HepG2 (cell line): ENCODE results near the gene GPC3. TPM values are rescaled to one million over a fixed set of nuclear protein-coding genes. Genes with fewer than 3 reads are reported as not detected.

ENCODE experiments used
- ATM ChIP-seq: fragments of 450-650 bp; IDR thresholded peaks from 2 replicates; pipeline ENCODE4 v1.7.1; 2017; ENCODE audit warnings: mild to moderate bottlenecking, borderline replicate concordance
- ETV6 ChIP-seq: sonication (generic); formaldehyde crosslinking; conservative IDR thresholded peaks from 2 replicates; pipeline ENCODE4 v1.4.0; 2020; ENCODE audit warnings: missing genetic modification reagents
- FOXP4 ChIP-seq: sonication (generic); formaldehyde crosslinking; IDR thresholded peaks from 2 replicates; pipeline ENCODE4 v1.4.0; 2020; ENCODE audit warnings: missing genetic modification reagents
- HNF4A ChIP-seq: sonication (generic); formaldehyde crosslinking; IDR thresholded peaks from 2 replicates; pipeline ENCODE4 v1.4.0; 2020; ENCODE audit warnings: missing genetic modification reagents
- HNRNPK ChIP-seq: fragments of 200-400 bp; formaldehyde crosslinking; IDR thresholded peaks from 2 replicates; pipeline ENCODE4 v1.6.1; 2018; ENCODE audit warnings: low read length, low read depth, moderate library complexity, mild to moderate bottlenecking; ENCODE audit not compliant: poor library complexity, severe bottlenecking
- MED1 ChIP-seq: sonication (generic); formaldehyde crosslinking; IDR thresholded peaks from 2 replicates; pipeline ENCODE4 v1.4.0; 2020; ENCODE audit warnings: missing genetic modification reagents
- MED13 ChIP-seq: sonication (generic); formaldehyde crosslinking; IDR thresholded peaks from 2 replicates; pipeline ENCODE4 v1.5.0; 2020; ENCODE audit warnings: missing genetic modification reagents
- NCOA2 ChIP-seq: sonication (generic); formaldehyde crosslinking; IDR thresholded peaks from 2 replicates; pipeline ENCODE4 v1.8.0; 2022; ENCODE audit warnings: inconsistent platforms
- NR2C2 ChIP-seq: sonication (generic); formaldehyde crosslinking; IDR thresholded peaks from 2 replicates; pipeline ENCODE4 v1.4.0; 2020; ENCODE audit warnings: missing genetic modification reagents, mild to moderate bottlenecking, moderate library complexity, borderline replicate concordance
- NR2F2 ChIP-seq: IDR thresholded peaks from 2 replicates; pipeline ENCODE4 v1.6.1; 2012; ENCODE audit warnings: low read depth, inconsistent platforms, borderline replicate concordance
- ONECUT2 ChIP-seq: sonication (generic); formaldehyde crosslinking; IDR thresholded peaks from 2 replicates; pipeline ENCODE4 v1.4.0; 2020; ENCODE audit warnings: missing genetic modification reagents
- POLR2AphosphoS5 ChIP-seq: IDR thresholded peaks from 2 replicates; pipeline ENCODE4 v1.6.1; 2012; ENCODE audit warnings: low read depth, low read length
- SRY ChIP-seq: sonication (generic); formaldehyde crosslinking; IDR thresholded peaks from 2 replicates; pipeline ENCODE4 v1.8.0; 2022; ENCODE audit warnings: mild to moderate bottlenecking, missing genetic modification reagents
- SSRP1 ChIP-seq: IDR thresholded peaks from 2 replicates; pipeline ENCODE4 v1.6.1; 2016; ENCODE audit warnings: control low read depth
- TCF12 ChIP-seq, 2 experiments: fragments of 450-650 bp in 1 of 2; sonication (generic) in 1 of 2; formaldehyde crosslinking in 1 of 2; IDR thresholded peaks; 2 replicates each; pipeline versions ENCODE4 v1.6.1 to v1.8.0; 2017 to 2022; ENCODE audit warnings: antibody characterized with exemption in 1 of 2, mild to moderate bottlenecking in 1 of 2, missing genetic modification reagents in 1 of 2, moderate library complexity in 1 of 2
- TGIF2 ChIP-seq: IDR thresholded peaks from 2 replicates; pipeline ENCODE4 v1.6.1; 2016; ENCODE audit warnings: control low read depth, missing compliant biosample characterization
- TSC22D2 ChIP-seq: sonication (generic); formaldehyde crosslinking; IDR thresholded peaks from 2 replicates; pipeline ENCODE4 v1.5.1; 2020; ENCODE audit warnings: missing genetic modification reagents, mild to moderate bottlenecking, borderline replicate concordance
- ZBTB7A ChIP-seq: sonication (generic); formaldehyde crosslinking; IDR thresholded peaks from 2 replicates; pipeline ENCODE4 v1.8.0; 2022; ENCODE audit warnings: mild to moderate bottlenecking, missing genetic modification reagents
- ZNF18 ChIP-seq: sonication (generic); formaldehyde crosslinking; IDR thresholded peaks from 2 replicates; pipeline ENCODE4 v1.8.0; 2022; ENCODE audit warnings: mild to moderate bottlenecking, missing genetic modification reagents; ENCODE audit not compliant: insufficient replicate concordance
- ZNF512 ChIP-seq: sonication (generic); formaldehyde crosslinking; IDR thresholded peaks from 2 replicates; pipeline ENCODE4 v1.4.0; 2020; ENCODE audit warnings: mild to moderate bottlenecking, missing genetic modification reagents
- ZNF549 ChIP-seq: sonication (generic); formaldehyde crosslinking; IDR thresholded peaks from 2 replicates; pipeline ENCODE4 v1.5.0; 2020; ENCODE audit warnings: missing genetic modification reagents
- ZNF569 ChIP-seq: sonication (generic); formaldehyde crosslinking; IDR thresholded peaks from 2 replicates; pipeline ENCODE4 v1.5.0; 2020; ENCODE audit warnings: mild to moderate bottlenecking, missing genetic modification reagents, moderate library complexity, borderline replicate concordance
- polyA plus RNA-seq, 8 experiments: library from polyadenylated mRNA; depleted of rRNA in 3 of 8; stranded (reverse) in 7 of 8; unstranded in 1 of 8; fragments of >200 nt; fragmentation: Illumina TruSeq in 4 of 8; extraction: Trizol in 4 of 8; gene quantifications; 2 replicates each; pipeline versions ENCODE4 v1.2.1 to v1.2.3, GENCODE V29; 2011 to 2016; ENCODE audit warnings: low read depth in 4 of 8, missing spikeins in 1 of 8, mixed read lengths in 1 of 8; ENCODE audit not compliant: insufficient read depth in 1 of 8
- total RNA-seq, 5 experiments: library from RNA; depleted of rRNA; stranded (reverse); fragments of >200 nt; fragmentation: Illumina TruSeq; extraction: Trizol; gene quantifications; 2 replicates each; pipeline ENCODE4 v1.2.3, GENCODE V29; 2016; ENCODE audit warnings: low read depth in 1 of 5
- TF ChIP-seq, protein P1 (sequence below): sonication (generic); formaldehyde crosslinking; IDR thresholded peaks from 2 replicates; pipeline ENCODE4 v1.4.0; 2020; ENCODE audit warnings: missing genetic modification reagents, borderline replicate concordance

The GPC3 gene
- total and polyA plus RNA-seq, 2 of the 13 experiments (the other 11 are each of a cell fraction or from before 2014, with no cell fraction given), result 1,799 to 3,263 TPM

GRCh38 chrX:133991814-133992213 lies 6.4 kb upstream of the GPC3 start (continued):
- TF ChIP-seq, protein P1, sequence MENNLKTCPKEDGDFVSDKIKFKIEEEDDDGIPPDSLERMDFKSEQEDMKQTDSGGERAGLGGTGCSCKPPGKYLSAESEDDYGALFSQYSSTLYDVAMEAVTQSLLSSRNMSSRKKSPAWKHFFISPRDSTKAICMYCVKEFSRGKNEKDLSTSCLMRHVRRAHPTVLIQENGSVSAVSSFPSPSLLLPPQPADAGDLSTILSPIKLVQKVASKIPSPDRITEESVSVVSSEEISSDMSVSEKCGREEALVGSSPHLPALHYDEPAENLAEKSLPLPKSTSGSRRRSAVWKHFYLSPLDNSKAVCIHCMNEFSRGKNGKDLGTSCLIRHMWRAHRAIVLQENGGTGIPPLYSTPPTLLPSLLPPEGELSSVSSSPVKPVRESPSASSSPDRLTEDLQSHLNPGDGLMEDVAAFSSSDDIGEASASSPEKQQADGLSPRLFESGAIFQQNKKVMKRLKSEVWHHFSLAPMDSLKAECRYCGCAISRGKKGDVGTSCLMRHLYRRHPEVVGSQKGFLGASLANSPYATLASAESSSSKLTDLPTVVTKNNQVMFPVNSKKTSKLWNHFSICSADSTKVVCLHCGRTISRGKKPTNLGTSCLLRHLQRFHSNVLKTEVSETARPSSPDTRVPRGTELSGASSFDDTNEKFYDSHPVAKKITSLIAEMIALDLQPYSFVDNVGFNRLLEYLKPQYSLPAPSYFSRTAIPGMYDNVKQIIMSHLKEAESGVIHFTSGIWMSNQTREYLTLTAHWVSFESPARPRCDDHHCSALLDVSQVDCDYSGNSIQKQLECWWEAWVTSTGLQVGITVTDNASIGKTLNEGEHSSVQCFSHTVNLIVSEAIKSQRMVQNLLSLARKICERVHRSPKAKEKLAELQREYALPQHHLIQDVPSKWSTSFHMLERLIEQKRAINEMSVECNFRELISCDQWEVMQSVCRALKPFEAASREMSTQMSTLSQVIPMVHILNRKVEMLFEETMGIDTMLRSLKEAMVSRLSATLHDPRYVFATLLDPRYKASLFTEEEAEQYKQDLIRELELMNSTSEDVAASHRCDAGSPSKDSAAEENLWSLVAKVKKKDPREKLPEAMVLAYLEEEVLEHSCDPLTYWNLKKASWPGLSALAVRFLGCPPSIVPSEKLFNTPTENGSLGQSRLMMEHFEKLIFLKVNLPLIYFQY (CRISPR knock-in tag), result no peak
- TF ChIP-seq FOXP4 (CRISPR knock-in tag) (0 out of 2 replicates have a peak, but pooled peaks have one; percentile 26), ETV6 (CRISPR knock-in tag) (no peak), NR2C2 (no peak), NR2F2 (0 out of 2 replicates have a peak, but pooled peaks have one; percentile 39), SRY (CRISPR knock-in tag) (no peak), NCOA2 (0 out of 2 replicates have a peak, but pooled peaks have one; percentile 24), ATM (no peak), TGIF2 (CRISPR knock-in tag) (no peak), MED1 (CRISPR knock-in tag) (peak; percentile 71), ZBTB7A (CRISPR knock-in tag) (no peak), POLR2AphosphoS5 (no peak), SSRP1 (no peak), ONECUT2 (CRISPR knock-in tag) (no peak), ZNF18 (CRISPR knock-in tag) (peak; percentile 35), HNF4A (CRISPR knock-in tag) (peak; percentile 39; the same call in 1 of the 2 replicates), TSC22D2 (CRISPR knock-in tag) (no peak), ZNF569 (CRISPR knock-in tag) (no peak), HNRNPK (no peak), TCF12 (IDR thresholded peaks at IDR 0.05) (no peak), TCF12 (CRISPR knock-in tag; IDR thresholded peaks at IDR 0.05) (no peak), ZNF512 (CRISPR knock-in tag) (no peak), ZNF549 (no peak), MED13 (peak; percentile 39; the same call in 1 of the 2 replicates)
